HG03378 (cell line): ENCODE results near the gene R3HDM4.
"Not testable (repeated sequence)": the region's sequence is repeated elsewhere in the genome, so short reads cannot be mapped to it uniquely, and the experiment has no call there.

Experiments
- ATAC-seq: cut with Tn5 transposase; IDR thresholded peaks from one replicate; pipeline ENCODE4 v1.9.1; 2021; ENCODE audit warnings: mild to moderate bottlenecking, moderate library complexity; ENCODE audit not compliant: unreplicated experiment

R3HDM4 gene

DNA sequence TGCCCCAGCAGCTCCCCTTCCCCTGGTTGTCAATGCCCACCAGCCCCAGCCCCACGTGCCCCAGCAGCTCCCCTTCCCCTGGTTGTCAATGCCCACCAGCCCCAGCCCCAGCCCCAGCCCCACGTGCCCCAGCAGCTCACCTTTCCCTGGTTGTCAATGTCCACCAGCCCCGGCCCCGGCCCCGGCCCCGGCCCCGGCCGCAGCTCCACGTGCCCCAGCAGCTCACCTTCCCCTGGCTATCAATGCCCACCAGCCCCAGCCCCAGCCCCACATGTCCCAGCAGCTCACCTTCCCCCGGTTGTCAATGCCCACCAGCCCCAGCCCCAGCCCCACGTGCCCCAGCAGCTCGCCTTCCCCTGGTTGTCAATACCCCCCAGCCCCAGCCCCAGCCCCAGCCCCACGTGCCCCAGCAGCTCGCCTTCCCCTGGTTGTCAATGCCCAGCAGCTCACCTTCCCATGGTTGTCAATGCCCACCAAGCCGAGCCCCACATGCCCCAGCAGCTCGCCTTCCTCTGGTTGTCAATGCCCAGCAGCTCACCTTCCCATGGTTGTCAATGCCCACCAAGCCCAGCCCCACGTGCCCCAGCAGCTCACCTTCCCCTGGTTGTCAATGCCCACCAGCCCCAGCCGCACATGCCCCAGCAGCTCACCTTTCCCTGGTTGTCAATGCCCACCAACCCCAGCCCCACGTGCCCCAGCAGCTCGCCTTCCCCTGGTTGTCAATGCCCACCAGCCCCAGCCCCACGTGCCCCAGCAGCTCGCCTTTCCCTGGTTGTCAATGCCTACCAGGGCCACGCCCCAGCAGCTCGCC is 34.1 kb downstream of the R3HDM4 start:
- not testable (repeated sequence) for ATAC-seq

DNA sequence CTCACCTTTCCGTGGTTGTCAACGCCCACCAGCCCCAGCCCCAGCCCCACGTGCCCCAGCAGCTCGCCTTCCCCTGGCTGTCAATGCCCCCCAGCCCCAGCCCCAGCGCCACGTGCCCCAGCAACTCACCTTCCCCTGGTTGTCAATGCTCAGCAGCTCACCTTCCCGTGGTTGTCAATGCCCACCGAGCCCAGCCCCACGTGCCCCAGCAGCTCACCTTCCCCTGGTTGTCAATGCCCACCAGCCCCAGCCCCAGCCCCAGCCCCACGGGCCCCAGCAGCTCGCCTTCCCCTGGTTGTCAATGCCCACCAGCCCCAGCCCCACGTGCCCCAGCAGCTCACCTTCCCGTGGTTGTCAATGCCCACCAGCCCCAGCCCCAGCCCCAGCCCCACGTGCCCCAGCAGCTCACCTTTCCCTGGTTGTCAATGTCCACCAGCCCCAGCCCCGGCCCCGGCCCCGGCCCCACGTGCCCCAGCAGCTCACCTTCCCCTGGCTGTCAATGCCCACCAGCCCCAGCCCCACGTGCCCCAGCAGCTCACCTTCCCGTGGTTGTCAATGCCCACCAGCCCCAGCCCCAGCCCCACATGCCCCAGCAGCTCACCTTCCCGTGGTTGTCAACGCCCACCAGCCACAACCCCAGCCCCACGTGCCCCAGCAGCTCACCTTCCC is 34.9 kb downstream of the R3HDM4 start:
- ATAC-seq, result not testable (repeated sequence)

- no peak for ATAC-seq
Measured at GRCh38 chr19:876780-877314, 36.2 kb downstream of the R3HDM4 start.

DNA sequence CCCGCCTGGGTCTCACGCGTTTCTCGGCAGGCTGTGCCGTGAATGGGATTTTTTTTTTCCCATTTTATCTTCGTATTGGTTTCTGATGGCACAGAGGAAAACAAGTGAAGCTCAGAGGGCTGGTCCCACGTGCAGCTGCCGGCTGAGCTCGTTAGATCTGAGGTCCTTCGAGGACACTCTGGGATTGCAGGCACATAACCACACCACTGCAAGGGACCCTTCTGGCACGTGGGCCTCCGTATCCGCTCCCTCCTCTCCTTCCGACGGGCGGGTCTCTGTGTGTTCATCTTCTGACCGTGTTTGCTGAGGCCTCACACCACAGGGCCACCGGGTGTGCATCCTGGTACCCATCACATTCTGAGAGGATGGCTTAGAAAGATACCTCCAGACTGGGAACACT is 36.9 kb downstream of the R3HDM4 start:
- ATAC-seq, result no peak

GRCh38 chr19:875265-875879 is 37.6 kb downstream of the R3HDM4 start:
- no peak for ATAC-seq

- no peak for ATAC-seq
Measured at GRCh38 chr19:873561-874041, 39.4 kb downstream of the R3HDM4 start.

- ATAC-seq, result no peak
Measured at GRCh38 chr19:873084-873483, 39.9 kb downstream of the R3HDM4 start.

DNA sequence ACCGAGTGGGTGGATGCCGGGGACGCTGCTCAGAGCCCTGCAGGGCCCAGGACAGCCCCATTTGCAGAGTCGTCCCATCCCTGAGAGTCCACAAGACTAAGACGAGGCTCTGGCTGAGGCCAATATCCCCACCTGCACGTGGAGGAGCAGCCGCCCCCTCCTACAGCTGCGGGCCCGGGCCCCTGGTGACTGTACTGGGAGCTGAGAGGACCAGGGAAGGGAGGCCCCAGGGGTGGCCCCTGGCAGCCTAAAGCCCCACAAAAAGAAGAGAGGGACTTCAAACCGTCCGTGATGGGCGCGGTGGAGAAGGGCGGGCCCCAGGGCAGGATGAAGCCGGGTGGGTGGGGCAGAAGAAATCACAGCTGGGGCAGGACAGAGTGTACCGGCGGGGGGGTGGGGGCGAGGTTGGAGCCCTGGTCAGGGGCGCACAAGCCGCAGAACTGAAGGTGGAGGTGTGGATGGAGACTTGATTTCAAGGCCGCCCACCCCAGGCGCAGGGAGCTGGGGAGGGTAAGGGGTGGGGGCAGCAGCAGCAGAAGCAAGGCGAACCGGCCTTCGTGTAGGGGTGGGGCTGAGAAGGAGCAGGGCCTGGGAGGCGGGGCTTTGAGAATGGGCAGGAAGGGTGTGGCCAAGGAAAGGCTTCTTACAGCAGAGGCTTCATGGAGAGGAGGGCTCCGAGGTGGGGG is 40.6 kb downstream of the R3HDM4 start:
- ATAC-seq, result no peak

DNA sequence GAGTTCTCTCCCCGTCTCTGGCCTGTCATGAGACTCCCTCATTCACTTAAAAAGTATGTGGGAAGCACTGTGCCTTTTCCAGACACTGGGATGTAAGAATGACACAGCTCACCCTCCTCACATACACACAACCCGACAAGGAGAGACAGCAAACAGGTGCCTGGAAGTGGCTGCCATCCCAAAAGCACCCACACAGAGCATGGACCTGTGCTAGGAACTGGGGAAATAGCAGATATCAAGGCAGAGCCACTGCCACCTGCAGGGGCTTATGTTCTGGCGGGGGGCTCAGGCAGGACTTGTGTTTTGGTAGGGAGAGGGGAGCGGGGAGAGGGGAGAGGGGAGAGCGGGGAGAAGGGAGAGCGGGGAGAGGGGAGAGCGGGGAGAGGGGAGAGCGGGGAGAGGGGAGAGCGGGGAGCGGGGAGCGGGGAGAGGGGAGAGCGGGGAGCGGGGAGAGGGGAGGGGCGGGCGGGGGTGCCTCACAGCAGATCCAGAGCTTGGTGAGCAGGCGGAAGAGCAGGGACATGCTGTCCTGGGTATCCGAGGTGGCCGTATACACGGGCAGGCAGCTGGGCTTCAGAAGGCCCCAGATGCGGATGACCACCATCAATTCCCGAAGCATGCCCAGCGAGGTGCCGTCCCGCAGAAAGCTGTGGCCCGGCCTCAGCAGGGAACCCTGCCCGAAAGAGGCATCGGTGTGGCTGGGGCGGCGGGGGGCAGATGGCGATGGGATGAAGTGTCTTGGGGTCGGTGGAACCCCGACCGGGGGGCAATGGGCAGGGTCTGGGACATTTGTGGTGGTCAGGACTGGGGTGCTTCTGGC is 41.4 kb downstream of the R3HDM4 start:
- ATAC-seq, result no peak

DNA sequence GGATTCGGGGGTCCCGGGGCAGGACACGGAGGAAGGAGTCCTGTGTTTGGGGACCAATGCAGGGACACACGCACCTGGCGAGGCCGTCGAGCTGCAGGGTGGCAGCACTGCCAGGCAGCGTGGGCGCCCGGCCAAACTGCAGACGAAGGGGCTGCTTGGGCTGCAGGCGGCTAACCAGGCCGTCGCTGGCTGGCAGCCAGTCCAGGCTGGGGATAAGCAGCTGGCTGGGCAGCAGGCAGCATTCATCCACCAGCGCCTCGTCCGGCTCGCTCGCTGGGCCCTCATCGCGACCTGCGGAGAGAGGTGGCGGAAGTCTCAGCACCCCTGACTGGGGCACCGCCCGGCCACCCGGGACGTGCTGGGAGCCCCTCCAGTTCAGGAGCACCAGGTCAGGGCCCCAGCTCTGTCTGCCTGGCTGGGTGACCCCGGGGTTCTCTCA is 42.0 kb downstream of the R3HDM4 start:
- no peak for ATAC-seq

DNA sequence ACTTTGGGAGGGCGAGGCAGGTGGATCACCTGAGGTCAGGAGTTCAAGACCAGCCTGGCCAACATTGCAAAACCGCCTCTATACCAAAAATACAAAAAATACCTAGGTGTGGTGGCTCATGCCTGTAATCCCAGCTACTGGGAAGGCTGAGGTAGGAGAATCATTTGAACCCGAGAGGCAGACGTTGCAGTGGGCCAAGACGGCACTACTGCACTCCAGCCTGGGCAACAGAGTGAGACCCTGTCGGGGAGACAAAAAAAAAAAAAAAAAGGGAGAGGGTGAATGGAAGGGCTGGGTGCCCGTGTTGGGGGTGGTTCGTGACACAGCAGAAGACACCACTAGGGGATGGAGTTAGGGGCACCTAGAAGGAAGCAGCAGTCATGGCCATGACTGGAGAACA is 42.7 kb downstream of the R3HDM4 start:
- no peak for ATAC-seq

- no peak for ATAC-seq
Measured at GRCh38 chr19:869245-870177, 43.5 kb downstream of the R3HDM4 start.

DNA sequence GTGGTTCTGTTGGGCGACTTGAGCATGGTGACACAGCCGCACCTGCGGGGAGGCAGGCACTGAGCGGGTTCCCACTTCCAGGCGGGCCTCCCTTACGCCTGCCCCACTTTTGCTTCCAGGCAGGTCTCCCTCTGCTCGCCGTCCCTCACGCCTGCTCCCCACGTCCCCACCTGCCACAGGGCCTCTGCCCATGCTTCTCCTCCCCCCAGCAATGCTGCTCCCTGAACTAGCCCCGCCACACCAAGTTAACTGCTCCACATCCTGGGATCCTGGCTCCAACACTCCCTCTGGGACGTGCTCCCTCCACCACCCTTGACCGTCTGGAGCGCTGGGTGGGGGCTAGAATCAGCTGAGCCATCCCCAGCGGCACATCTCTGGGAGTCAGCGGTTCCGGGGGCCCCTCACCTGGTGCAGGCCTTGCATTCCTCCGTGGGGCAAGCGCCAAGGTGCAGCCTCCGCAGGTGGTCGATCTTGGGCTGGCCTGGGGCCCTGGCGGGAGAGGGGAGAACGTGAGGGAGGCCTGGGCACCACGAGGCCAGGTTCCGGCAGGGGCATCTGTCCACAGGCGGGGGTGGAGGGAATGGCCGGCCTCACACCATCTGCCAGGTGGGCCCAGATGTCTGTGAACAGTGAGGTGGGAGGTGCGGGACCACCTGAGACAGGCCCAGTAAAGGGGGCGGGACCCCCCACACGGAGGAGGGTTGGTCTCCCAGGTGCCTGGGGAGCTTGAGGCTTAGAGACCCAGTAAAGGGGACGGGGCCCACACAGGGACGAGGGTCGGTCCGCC is 44.4 kb downstream of the R3HDM4 start:
- no peak for ATAC-seq

GRCh38 chr19:867855-868457 is 45.1 kb downstream of the R3HDM4 start:
- no peak for ATAC-seq

GRCh38 chr19:867301-867793 is 45.7 kb downstream of the R3HDM4 start:
- ATAC-seq, result no peak

DNA sequence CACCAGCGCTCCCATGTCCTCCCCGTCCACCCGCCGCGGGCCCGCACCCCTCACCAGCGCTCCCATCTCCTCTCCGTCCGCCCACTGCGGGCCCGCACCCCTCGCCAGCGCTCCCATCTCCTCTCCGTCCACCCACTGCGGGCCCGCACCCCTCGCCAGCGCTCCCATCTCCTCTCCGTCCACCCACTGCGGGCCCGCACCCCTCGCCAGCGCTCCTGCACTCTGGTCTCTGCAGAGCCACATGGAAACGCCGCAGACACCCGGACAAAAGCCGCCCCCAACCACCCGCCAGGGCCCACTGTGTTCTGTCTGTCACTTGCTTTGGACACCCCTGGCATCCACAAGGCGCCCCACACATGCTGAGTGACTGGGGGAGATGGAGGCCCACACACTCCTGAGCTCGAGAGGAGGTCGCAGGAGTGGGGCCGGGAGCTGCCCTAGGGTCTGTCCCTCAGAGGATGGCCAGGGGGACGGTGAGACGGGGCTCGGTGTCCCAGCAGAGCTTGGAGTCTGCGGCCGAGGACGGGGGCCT is 46.2 kb downstream of the R3HDM4 start:
- no peak for ATAC-seq

- no peak for ATAC-seq
Measured at GRCh38 chr19:863315-863620, 49.8 kb downstream of the R3HDM4 start.
